Muscle of leg (tissue), 11 donors: ENCODE measurements around the gene WWOX. TPM values are rescaled to one million over a fixed set of nuclear protein-coding genes. Genes with fewer than 3 reads are reported as not detected.
A peak's percentile ranks its signal among the peaks of the same experiment; 100 is the strongest.

Experiments used
- DNase-seq: peaks from one replicate; pipeline ENCODE4 v3.0.0; 2013
- H3K27ac ChIP-seq: one replicate; pipeline ENCODE4 v1.5.1; 2013; ENCODE audit warnings: mild to moderate bottlenecking, low read length, control low read depth
- H3K27me3 ChIP-seq: one replicate; pipeline ENCODE4 v1.6.1; 2013; ENCODE audit warnings: low read length; ENCODE audit not compliant: control insufficient read depth, insufficient read depth
- H3K36me3 ChIP-seq: one replicate; pipeline ENCODE4 v1.6.1; 2013; ENCODE audit warnings: low read length; ENCODE audit not compliant: control insufficient read depth, insufficient read depth
- H3K4me1 ChIP-seq: one replicate; pipeline ENCODE4 v1.6.1; 2013; ENCODE audit warnings: low read length; ENCODE audit not compliant: control insufficient read depth, insufficient read depth
- H3K4me3 ChIP-seq: one replicate; pipeline ENCODE4 v1.5.1; 2013; ENCODE audit warnings: low read length, control low read depth
- H3K9me3 ChIP-seq: replicated peaks from 2 replicates; pipeline ENCODE4 v1.6.1; 2013; ENCODE audit warnings: low read depth, low read length; ENCODE audit not compliant: control insufficient read depth
- WGBS: methylation state at CpG from one replicate; pipeline ENCODE4 v1.1.5; 2013; ENCODE audit warnings: missing lambda C conversion rate; ENCODE audit not compliant: insufficient coverage; 5-methylcytosine and 5-hydroxymethylcytosine counted together
- polyA plus RNA-seq, 8 donors: library from polyadenylated mRNA; unstranded; fragments of 120-200 nt; gene quantifications; one replicate each; pipeline versions ENCODE4 v1.2.1 to v1.2.3, GENCODE V29; 2013; ENCODE audit warnings: inconsistent platforms in 1 of 8, low replicate concordance in 1 of 8; ENCODE audit not compliant: insufficient read length in 8 of 8, insufficient read depth in 1 of 8
- total RNA-seq: library from RNA; stranded (reverse); fragments of 120-200 nt; gene quantifications from one replicate; pipeline ENCODE4 v1.2.4, GENCODE V29; 2013

The WWOX gene
- total and polyA plus RNA-seq, 9 donors, result 8.1 to 15.8 (median 12.2) TPM

DNA sequence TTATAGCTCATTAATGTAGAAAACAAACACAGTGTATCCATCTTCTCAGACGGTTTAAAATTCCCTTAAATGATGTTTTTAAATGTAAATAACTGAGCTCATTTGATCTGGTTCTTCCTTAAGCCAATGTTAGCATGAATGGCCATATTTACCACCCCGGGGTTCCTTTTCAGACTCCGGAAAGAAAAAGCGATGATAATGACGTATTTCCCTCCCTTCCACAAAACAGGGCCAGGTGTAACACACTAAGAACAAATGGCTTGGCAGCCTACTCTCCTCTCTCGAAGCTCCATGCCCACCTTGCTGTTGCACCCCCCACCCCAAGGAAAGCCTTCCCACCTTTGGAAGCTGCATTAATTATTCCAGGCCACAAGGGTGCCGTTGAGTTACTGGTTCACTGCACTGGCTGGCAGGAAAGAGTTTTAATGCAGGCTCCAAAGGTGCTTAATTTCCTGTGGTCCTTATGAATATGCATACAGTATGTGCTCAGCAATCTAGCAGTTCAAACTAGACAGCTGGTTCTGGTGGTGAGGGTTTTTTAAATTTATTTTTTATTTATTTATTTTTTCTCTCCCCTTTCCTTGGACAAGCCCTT, 378.9 kb downstream of the WWOX start:
- Histone ChIP-seq H3K4me3 (no peak overlapping the region), H3K27me3 (no peaks in the 10 kb centered on the region), H3K9me3 (no peaks in the 10 kb centered on the region), H3K27ac (no peak overlapping the region), H3K4me1 (no peaks in the 10 kb centered on the region), H3K36me3 (no peaks in the 10 kb centered on the region)
- WGBS, result 64% methylated on average over 6 of the region's 7 CpGs
- no peak for DNase-seq

DNA sequence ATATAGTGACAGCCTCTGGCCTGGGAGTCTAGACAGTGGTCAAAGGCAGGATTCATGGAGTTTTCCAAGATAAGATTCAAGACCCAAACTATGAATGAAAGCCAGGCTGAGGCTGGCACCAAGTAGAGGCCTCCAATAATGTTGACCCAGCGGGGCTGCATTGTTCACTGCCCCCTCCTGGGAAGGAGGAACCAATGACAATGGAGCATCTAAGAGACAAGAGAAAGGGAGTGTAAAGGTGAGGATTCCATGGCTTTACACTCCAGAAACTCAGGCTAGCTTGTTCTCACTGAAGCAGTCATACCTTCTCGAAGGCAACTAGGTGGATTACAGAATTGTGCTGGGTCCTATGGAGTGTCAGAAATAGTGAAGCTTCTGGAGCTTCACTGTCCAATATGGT, 380.3 kb downstream of the WWOX start:
- Histone ChIP-seq H3K36me3 (no peaks in the 10 kb centered on the region), H3K27ac (no peak overlapping the region), H3K4me3 (no peak overlapping the region), H3K9me3 (no peaks in the 10 kb centered on the region), H3K4me1 (no peaks in the 10 kb centered on the region), H3K27me3 (no peaks in the 10 kb centered on the region)
- 100% methylated on average over 1 of the region's 2 CpGs for WGBS
- DNase-seq, result no peak

DNA sequence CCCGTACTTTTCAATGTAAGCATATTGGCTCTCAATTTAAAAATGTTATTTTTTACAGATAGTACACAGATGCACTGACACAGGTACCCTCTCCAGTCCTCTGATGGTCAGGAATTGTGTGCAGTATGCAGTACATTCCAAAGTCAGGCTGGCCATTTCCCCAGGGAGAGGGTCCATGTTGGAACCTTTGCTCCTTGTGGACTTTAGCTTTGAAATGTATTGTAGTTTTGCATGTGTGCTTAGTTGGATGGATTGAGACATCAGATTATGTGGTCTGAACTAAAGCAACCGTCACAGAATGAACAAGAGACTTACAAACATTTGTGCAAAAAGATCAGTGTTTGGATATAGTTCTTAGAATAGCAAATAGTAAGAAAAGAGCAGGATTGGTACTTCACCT, 381.1 kb downstream of the WWOX start:
- H3K27ac ChIP-seq, result no peak overlapping the region
- no peaks in the 10 kb centered on the region for H3K4me1 ChIP-seq
- H3K4me3 ChIP-seq, result no peak overlapping the region
- H3K27me3 ChIP-seq, result no peaks in the 10 kb centered on the region
- DNase-seq, result no peak
- H3K9me3 ChIP-seq, result no peaks in the 10 kb centered on the region
- no peaks in the 10 kb centered on the region for H3K36me3 ChIP-seq
- no CpG with 5 or more reads among the region's 2 CpGs for WGBS

DNA sequence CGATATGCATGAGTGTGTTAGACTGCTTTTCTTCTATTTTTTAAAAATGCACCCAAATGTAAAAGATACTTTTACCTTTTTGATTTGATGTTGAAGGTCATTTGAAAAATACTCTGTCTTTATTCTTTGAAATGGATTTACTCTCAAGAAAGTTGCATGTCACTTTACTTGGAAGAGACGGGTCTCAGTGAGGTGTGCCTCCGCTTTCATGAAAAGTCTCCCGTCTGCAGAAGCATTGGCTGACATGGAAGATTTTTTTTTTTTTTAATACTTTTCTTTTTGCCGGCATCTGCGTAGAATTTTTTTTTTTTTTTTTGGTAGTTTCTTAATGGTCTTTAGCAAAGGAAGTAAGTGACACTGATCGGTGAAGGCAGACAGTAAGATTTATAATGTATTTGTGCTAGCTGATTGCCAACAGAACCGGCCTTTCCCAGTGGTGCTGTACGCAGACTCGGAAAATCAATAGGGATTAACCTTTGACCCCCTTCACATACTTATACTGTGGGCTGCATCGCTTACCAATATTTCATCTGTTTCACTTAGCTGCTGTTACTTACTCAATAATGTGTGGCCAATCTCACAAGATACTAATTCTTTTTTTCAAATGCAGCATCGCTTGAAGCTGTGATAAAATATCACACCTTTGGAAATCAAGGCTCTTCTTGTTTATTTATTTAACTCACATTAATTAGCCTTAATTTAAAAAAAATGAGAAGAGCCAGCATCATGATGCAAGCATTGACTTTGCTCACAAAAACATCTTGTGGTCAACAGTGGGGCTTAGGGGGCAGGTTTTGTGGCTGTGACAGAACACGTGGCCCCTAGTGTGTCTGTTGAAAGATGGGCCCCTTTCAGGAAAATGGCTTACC, 383.9 kb downstream of the WWOX start:
- Histone ChIP-seq H3K4me3 (no peak overlapping the region), H3K36me3 (no peaks in the 10 kb centered on the region), H3K9me3 (no peaks in the 10 kb centered on the region), H3K27me3 (no peaks in the 10 kb centered on the region), H3K27ac (no peak overlapping the region), H3K4me1 (no peaks in the 10 kb centered on the region)
- 68% methylated on average over 5 of the region's 13 CpGs for WGBS
- DNase-seq, result no peak

DNA sequence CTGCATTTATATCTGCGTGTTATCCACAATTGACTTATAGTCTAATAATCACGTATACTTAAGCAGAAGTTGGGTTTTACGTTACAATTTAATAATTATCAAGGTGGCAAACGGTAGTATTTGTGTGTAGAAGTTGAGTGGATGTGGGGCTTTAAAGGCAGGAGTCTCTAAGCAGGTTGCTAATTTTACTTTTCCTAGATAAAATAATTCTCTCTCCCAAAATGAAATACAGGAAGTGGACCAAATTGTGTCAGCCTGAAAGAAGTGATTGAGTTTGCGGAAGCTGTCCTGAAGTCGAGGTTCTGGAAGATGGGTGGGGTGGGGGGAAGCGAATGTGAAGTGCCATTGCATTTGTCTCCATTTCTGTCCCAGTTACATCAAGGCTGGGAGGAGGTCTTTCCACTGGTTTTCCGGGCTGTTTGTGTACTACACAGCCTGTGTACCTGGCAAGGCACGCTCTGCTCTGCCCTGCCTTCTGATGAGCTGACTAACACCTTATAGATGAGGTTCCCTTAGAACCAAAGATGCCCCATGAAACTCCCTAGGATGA, 385.1 kb downstream of the WWOX start:
- H3K36me3 ChIP-seq, result no peaks in the 10 kb centered on the region
- DNase-seq, result no peak
- WGBS, result no CpG with 5 or more reads among the region's 9 CpGs

DNA sequence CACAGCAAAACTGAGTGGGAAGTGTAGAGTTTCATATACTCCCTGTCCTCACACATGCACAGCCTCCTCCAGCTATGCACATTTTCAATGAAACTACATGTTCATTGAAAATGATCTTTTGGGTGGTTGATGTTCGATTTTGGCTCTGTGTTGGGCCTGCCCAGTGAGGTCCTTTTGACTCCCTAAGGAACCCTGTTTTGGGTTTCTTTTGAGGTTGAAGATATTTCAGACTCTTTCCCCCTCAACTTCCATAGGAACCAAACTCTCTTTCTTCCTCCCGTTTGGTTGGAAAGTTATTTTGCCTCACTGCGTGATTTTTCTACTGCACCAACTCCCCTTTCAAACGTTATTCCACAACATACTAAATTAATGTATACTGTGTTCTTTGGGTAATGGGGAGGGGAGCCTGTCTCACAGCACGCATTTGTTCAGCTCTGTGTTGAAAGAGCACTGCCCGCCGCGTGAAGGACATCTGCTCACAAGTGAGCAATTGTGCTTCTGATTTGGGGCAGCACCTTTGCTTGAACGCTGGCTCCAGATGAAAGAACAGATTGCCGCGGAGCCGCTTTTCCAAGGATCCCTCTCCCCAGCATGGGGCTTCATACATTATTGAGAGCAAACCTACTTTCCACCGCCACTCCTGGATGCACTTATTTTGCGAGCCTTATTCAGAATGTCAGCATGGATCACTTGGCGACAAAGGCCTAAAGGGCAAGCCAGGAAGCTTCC, 385.9 kb downstream of the WWOX start:
- Histone ChIP-seq H3K36me3 (no peaks in the 10 kb centered on the region), H3K4me1 (peaks cover 9% of the 10 kb centered on the region), H3K27ac (no peak overlapping the region), H3K9me3 (no peaks in the 10 kb centered on the region), H3K27me3 (no peaks in the 10 kb centered on the region), H3K4me3 (no peak overlapping the region)
- no peak for DNase-seq
- whole genome bisulfite sequencing, result 47% methylated on average over 7 of the region's 15 CpGs

More for the DNA sequence above, 385.1 kb downstream of the WWOX start:
- Histone ChIP-seq H3K9me3 (no peaks in the 10 kb centered on the region), H3K27ac (no peak overlapping the region), H3K4me3 (no peak overlapping the region), H3K27me3 (no peaks in the 10 kb centered on the region), H3K4me1 (peaks cover 6% of the 10 kb centered on the region)

DNA sequence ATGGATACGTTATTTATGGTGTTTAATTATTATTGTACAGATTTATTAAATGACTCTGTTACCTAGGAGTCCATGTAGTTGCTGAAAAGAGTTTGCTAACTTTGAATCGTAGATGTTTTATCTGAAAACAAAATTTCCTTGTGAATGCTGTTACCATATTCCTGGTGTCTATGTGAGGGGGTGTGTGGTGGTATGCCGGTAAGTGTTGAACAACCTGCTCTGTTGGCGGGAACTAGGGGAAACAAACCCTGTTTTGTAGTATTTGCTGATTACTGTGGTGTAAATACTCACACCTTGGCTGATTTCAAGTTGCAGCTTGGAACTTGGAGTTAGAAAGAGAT, 386.4 kb downstream of the WWOX start:
- Histone ChIP-seq H3K27me3 (no peaks in the 10 kb centered on the region), H3K4me1 (peaks cover 14% of the 10 kb centered on the region), H3K36me3 (no peaks in the 10 kb centered on the region), H3K4me3 (no peak overlapping the region), H3K27ac (no peak overlapping the region), H3K9me3 (no peaks in the 10 kb centered on the region)
- WGBS, result 78% methylated on average over 2 of the region's 4 CpGs
- no peak for DNase-seq

DNA sequence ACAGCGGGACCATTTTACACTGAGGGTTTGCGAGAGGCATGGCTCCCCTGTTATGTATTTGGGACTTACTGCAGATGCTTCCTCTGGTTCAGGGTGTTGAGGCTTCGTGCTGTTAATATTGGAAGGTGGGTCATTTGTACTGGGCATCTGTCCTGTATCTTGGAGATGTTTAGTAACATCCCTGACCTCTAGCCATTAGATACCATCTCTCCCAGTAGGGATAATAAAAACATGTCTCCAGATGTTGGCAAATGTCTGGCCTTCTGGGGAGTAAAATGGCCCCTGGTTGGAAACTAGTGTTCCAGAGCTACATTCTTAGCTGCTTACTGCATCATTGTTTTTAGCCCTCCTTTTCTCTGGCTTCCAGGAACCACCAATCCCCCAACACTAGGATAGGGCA, 388.0 kb downstream of the WWOX start:
- Histone ChIP-seq H3K27ac (no peak overlapping the region), H3K4me3 (no peak overlapping the region), H3K4me1 (peaks cover 19% of the 10 kb centered on the region), H3K36me3 (no peaks in the 10 kb centered on the region), H3K9me3 (no peaks in the 10 kb centered on the region), H3K27me3 (no peaks in the 10 kb centered on the region)
- WGBS, result no CpG with 5 or more reads among the region's 3 CpGs
- no peak for DNase-seq

DNA sequence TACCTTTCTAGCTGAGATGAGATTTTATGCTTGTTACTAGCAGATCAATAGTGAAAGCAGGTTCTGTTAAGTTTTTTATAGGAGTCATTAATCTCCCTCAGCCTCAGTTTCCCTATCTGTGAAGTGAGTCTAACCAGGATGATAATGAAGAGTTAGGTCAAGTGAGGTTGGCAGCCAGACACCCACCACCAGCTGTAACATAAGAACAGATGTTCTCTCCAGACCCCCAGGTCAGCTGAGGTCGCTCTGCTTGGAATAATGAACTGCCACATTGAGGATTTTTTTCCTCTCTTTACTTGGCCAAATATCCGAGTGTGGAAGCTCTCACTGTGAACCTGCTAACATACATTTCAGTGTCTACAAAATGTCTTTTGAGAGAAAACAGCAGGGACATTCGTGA, 389.6 kb downstream of the WWOX start:
- DNase-seq, result peak; percentile 34
- H3K4me1 ChIP-seq, result peaks cover 19% of the 10 kb centered on the region
- H3K27me3 ChIP-seq, result no peaks in the 10 kb centered on the region
- no peaks in the 10 kb centered on the region for H3K9me3 ChIP-seq
- H3K4me3 ChIP-seq, result no peak overlapping the region
- no CpG with 5 or more reads among the region's 3 CpGs for WGBS
- H3K36me3 ChIP-seq, result no peaks in the 10 kb centered on the region
- H3K27ac ChIP-seq, result no peak overlapping the region

DNA sequence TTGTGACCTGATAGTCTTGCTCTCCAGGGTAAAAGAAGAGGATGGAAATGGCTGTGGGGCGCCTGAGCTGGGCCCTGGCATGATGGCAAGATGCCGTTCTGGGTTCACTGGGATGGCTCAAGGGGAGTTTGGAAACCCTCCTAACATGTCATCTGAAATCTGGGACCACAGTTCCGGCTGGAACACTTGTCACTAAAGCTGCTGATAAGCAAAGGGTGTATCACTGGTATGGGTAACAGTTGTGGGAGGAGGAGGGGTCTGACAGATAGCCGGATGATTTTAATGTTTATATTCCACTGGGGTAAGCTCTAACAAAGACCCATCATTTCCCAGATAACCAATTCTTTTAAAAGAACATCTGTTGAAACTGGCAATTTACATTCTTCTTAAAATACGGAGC, 390.2 kb downstream of the WWOX start:
- 82% methylated on average over 3 of the region's 5 CpGs for WGBS

More for the DNA sequence above, 390.2 kb downstream of the WWOX start:
- Histone ChIP-seq H3K4me1 (peaks cover 19% of the 10 kb centered on the region), H3K27me3 (no peaks in the 10 kb centered on the region), H3K27ac (no peak overlapping the region), H3K36me3 (no peaks in the 10 kb centered on the region), H3K4me3 (no peak overlapping the region), H3K9me3 (no peaks in the 10 kb centered on the region)
- no peak for DNase-seq
